OCI-LY1 (cell line): ENCODE measurements around the gene EN2.

Experiments
- H2AFZ ChIP-seq: fragments of 200-600 bp; sonication (generic), shearing (Covaris generic); 2 replicates; pipeline ENCODE4 v1.6.0; 2014; ENCODE audit warnings: antibody characterized with exemption, mild to moderate bottlenecking, low read length
- H3F3A ChIP-seq: fragments of 200-600 bp; sonication (generic), shearing (Covaris generic); 2 replicates; pipeline ENCODE4 v1.6.0; 2014; ENCODE audit warnings: mild to moderate bottlenecking, antibody characterized with exemption, low read length, moderate library complexity; ENCODE audit not compliant: insufficient read depth
- H3K27ac ChIP-seq: fragments of 200-600 bp; sonication (generic); 2 replicates; pipeline ENCODE4 v1.5.1; 2014; ENCODE audit warnings: low read length, mixed run types, mild to moderate bottlenecking, low read depth; ENCODE audit not compliant: poor library complexity, severe bottlenecking
- H3K27me3 ChIP-seq: fragments of 200-600 bp; sonication (generic); 2 replicates; pipeline ENCODE4 v1.6.0; 2014; ENCODE audit warnings: antibody characterized with exemption, mild to moderate bottlenecking, low read length, moderate library complexity; ENCODE audit not compliant: insufficient read depth
- H3K36me3 ChIP-seq: fragments of 200-600 bp; sonication (generic); 2 replicates; pipeline ENCODE4 v1.6.1; 2014; ENCODE audit warnings: mild to moderate bottlenecking, antibody characterized with exemption, low read length, moderate library complexity, mixed read lengths; ENCODE audit not compliant: insufficient read depth
- H3K4me1 ChIP-seq: fragments of 200-600 bp; sonication (generic); 2 replicates; pipeline ENCODE4 v1.5.1; 2014; ENCODE audit warnings: mild to moderate bottlenecking, low read length, moderate library complexity; ENCODE audit not compliant: insufficient read depth, severe bottlenecking
- H3K4me2 ChIP-seq: fragments of 200-600 bp; sonication (generic), shearing (Covaris generic); 2 replicates; pipeline ENCODE4 v1.6.1; 2014; ENCODE audit warnings: low read length
- H3K4me3 ChIP-seq: fragments of 200-600 bp; sonication (generic); 2 replicates; pipeline ENCODE4 v1.5.1; 2014; ENCODE audit warnings: low read length, low read depth, mild to moderate bottlenecking, mixed read lengths; ENCODE audit not compliant: poor library complexity, severe bottlenecking
- H3K79me2 ChIP-seq: fragments of 200-600 bp; shearing (Covaris generic); 2 replicates; pipeline ENCODE4 v1.6.1; 2016; ENCODE audit warnings: mixed run types, low read length, mixed read lengths; ENCODE audit not compliant: insufficient read depth
- H3K9ac ChIP-seq: fragments of 200-600 bp; sonication (generic), shearing (Covaris generic); 2 replicates; pipeline ENCODE4 v1.6.1; 2014; ENCODE audit warnings: mild to moderate bottlenecking, low read length, mixed read lengths
- H3K9me2 ChIP-seq: fragments of 200-600 bp; sonication (generic), shearing (Covaris generic); 2 replicates; pipeline ENCODE4 v1.6.1; 2014; ENCODE audit warnings: low read depth, mild to moderate bottlenecking, low read length, mixed read lengths
- H3K9me3 ChIP-seq: fragments of 200-600 bp; shearing (Covaris generic); 2 replicates; pipeline ENCODE4 v1.6.1; 2014; ENCODE audit warnings: low read length, mixed read lengths
- H4K20me1 ChIP-seq: fragments of 200-600 bp; sonication (generic), shearing (Covaris generic); 2 replicates; pipeline ENCODE4 v1.6.0; 2016; ENCODE audit warnings: mild to moderate bottlenecking, low read length; ENCODE audit not compliant: insufficient read depth
- EZH2 ChIP-seq: fragments of 200-600 bp; sonication (generic), shearing (Covaris generic); IDR thresholded peaks from 2 replicates; pipeline ENCODE4 v1.8.0; 2017; ENCODE audit warnings: borderline replicate concordance, mixed run types, mild to moderate bottlenecking, antibody characterized with exemption, low read length, moderate library complexity, mixed read lengths
- TF ChIP-seq, protein P1 (sequence below): fragments of 200-600 bp; sonication (generic), shearing (Covaris generic); IDR thresholded peaks from 2 replicates; pipeline ENCODE4 v1.5.1; 2017; ENCODE audit warnings: mild to moderate bottlenecking, antibody characterized with exemption, low read length, moderate library complexity, mixed read lengths

EN2 gene

DNA sequence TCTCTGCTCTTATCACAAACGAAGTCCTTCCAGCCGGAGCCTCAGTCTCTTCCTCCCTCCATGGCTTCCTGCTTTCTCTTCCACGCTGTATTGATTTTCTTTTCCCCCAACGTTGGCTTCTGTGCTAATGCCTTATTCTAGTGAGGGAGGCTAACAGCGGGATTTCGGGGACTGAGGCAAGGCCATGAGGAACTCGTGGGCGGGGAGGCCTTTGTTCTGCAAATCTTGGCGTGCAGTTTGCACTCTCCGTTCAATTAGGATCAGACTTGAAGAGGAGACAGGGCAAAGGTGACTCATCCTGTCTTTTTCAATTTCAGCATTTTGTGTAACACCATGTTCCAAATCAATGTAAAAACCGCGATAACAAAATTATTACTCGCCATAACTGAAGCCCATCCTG lies 25.3 kb downstream of the EN2 start:
- Histone ChIP-seq H3K9me2 (no peaks in the 10 kb centered on the region), H3K4me2 (no peak overlapping the region), H3K36me3 (no peaks in the 10 kb centered on the region), H3K9me3 (no peaks in the 10 kb centered on the region), H3K27ac (no peak overlapping the region), H3K79me2 (no peaks in the 10 kb centered on the region), H3K4me3 (no peak overlapping the region), H3K4me1 (no peaks in the 10 kb centered on the region), H3K27me3 (peaks cover 33% of the 10 kb centered on the region), H4K20me1 (no peaks in the 10 kb centered on the region), H3K9ac (no peak overlapping the region), H2AFZ (no peak overlapping the region), H3F3A (no peaks in the 10 kb centered on the region)
- TF ChIP-seq, protein P1, sequence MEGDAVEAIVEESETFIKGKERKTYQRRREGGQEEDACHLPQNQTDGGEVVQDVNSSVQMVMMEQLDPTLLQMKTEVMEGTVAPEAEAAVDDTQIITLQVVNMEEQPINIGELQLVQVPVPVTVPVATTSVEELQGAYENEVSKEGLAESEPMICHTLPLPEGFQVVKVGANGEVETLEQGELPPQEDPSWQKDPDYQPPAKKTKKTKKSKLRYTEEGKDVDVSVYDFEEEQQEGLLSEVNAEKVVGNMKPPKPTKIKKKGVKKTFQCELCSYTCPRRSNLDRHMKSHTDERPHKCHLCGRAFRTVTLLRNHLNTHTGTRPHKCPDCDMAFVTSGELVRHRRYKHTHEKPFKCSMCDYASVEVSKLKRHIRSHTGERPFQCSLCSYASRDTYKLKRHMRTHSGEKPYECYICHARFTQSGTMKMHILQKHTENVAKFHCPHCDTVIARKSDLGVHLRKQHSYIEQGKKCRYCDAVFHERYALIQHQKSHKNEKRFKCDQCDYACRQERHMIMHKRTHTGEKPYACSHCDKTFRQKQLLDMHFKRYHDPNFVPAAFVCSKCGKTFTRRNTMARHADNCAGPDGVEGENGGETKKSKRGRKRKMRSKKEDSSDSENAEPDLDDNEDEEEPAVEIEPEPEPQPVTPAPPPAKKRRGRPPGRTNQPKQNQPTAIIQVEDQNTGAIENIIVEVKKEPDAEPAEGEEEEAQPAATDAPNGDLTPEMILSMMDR = no peak
- no peak for TF ChIP-seq EZH2

DNA sequence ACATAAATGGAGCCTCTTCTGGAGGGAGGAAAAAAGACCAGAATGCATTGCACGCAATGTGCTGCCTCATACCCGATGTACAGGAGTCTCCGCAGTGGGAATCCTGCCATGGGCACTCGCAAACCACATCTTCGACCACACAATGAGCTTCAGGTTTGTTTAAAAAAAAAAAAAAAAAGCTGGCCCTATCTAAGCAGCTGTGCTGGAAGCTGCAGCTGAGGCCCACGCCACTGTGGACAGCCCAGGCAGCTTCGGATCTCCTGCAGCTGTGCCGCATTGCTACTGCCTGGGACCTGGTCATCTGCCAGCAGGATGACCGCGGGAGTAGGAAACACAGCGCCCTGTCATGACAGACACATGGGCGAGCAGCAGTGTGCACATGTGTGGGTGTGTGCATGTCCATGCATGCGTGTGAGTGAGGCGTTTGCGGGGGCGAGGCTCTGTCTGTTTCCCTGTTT lies 26.0 kb downstream of the EN2 start:
- no peak overlapping the region for H3K27ac ChIP-seq
- H3K9me3 ChIP-seq = no peaks in the 10 kb centered on the region
- H3K4me2 ChIP-seq = no peak overlapping the region
- H2AFZ ChIP-seq = no peak overlapping the region
- no peaks in the 10 kb centered on the region for H3K9me2 ChIP-seq
- no peaks in the 10 kb centered on the region for H3K36me3 ChIP-seq
- TF ChIP-seq EZH2 = no peak
- TF ChIP-seq, protein P1 = no peak
- H3K9ac ChIP-seq = no peak overlapping the region
- H3K4me1 ChIP-seq = no peaks in the 10 kb centered on the region
- no peak overlapping the region for H3K4me3 ChIP-seq
- no peaks in the 10 kb centered on the region for H4K20me1 ChIP-seq
- H3K27me3 ChIP-seq = peaks cover 33% of the 10 kb centered on the region
- no peaks in the 10 kb centered on the region for H3K79me2 ChIP-seq
- H3F3A ChIP-seq = no peaks in the 10 kb centered on the region

DNA sequence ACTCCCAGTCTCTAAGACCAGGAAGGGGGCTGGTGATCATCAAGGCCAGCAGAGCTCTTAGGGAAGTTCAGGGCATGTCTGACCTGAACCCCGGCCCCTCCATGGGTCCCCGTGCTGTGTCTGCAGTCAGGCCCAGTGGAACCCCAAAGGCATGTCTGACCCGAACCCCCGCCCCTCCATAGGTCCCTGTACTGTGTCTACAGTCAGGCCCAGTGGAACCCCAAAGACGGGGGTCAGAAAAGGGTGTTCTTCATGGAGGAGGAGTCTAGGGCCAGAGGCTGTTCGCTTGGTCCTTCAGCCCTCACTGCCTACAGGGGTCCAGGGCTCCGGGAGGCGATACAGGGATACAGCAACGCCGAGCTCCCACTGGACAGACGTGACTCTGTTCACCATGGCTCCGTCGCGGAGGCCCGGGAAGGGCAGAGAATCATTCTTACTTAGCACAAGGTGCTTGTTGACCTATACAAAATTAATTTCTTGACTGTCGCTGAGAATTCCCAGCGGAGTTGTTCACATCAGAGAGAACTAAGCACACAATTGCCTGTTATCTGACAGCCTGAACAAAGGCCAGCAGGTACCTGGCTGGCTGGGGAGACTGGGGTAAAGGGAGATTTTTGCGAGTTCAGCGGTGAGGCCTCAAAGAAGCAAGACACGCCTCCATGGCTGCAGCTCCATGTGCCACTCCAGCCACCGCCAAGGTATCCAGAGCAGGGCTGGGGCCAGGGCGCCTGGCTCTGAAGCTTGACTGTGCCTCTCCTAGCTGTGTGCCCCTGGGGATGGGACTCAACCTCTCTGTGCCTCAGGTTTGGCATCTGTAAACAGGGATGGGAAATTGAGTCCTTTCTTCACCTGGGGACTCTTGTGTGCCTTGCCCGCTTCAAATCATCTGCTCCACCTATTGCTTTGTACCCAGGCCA lies 26.8 kb downstream of the EN2 start:
- no peaks in the 10 kb centered on the region for H3K36me3 ChIP-seq
- no peaks in the 10 kb centered on the region for H3K9me3 ChIP-seq
- no peak overlapping the region for H2AFZ ChIP-seq
- no peaks in the 10 kb centered on the region for H4K20me1 ChIP-seq
- no peak overlapping the region for H3K9ac ChIP-seq
- H3K4me2 ChIP-seq = no peak overlapping the region
- H3K79me2 ChIP-seq = no peaks in the 10 kb centered on the region
- no peaks in the 10 kb centered on the region for H3F3A ChIP-seq
- peaks cover 33% of the 10 kb centered on the region for H3K27me3 ChIP-seq
- H3K4me1 ChIP-seq = no peaks in the 10 kb centered on the region
- H3K4me3 ChIP-seq = no peak overlapping the region
- no peaks in the 10 kb centered on the region for H3K9me2 ChIP-seq
- H3K27ac ChIP-seq = no peak overlapping the region
- TF ChIP-seq, protein P1 = no peak
